Hepatocyte (in vitro differentiated cells): ENCODE results near the gene MTCH1. TPM values are rescaled to one million over a fixed set of nuclear protein-coding genes. Genes with fewer than 3 reads are reported as not detected.

Experiments used
- DNase-seq: peaks from one replicate; pipeline ENCODE4 v3.0.0-alpha.2; 2016; ENCODE audit warnings: low spot score
- H2AFZ ChIP-seq: fragments of 200-600 bp; sonication (generic); 2 replicates; pipeline ENCODE4 v1.6.0; 2016; ENCODE audit warnings: antibody characterized with exemption, mild to moderate bottlenecking
- H3K27ac ChIP-seq: fragments of 200-600 bp; sonication (generic); 2 replicates; pipeline ENCODE4 v1.5.1; 2016; ENCODE audit warnings: mild to moderate bottlenecking
- H3K27me3 ChIP-seq: fragments of 200-600 bp; sonication (generic); 2 replicates; pipeline ENCODE4 v1.6.1; 2016
- H3K36me3 ChIP-seq: fragments of 200-600 bp; sonication (generic); replicated peaks from 2 replicates; pipeline ENCODE4 v1.5.1; 2016; ENCODE audit warnings: low read depth; ENCODE audit not compliant: insufficient read depth
- H3K4me1 ChIP-seq: fragments of 200-600 bp; sonication (generic); 2 replicates; pipeline ENCODE4 v1.5.1; 2016; ENCODE audit warnings: mild to moderate bottlenecking, moderate library complexity; ENCODE audit not compliant: insufficient read depth
- H3K4me2 ChIP-seq: fragments of 200-600 bp; sonication (generic); 2 replicates; pipeline ENCODE4 v1.6.0; 2016
- H3K4me3 ChIP-seq: fragments of 200-600 bp; sonication (generic); 2 replicates; pipeline ENCODE4 v1.5.1; 2016; ENCODE audit warnings: mild to moderate bottlenecking
- H3K79me2 ChIP-seq: fragments of 200-600 bp; sonication (generic); 2 replicates; pipeline ENCODE4 v1.6.0; 2017; ENCODE audit warnings: mild to moderate bottlenecking
- H3K9me2 ChIP-seq: fragments of 200-600 bp; sonication (generic); replicated peaks from 2 replicates; pipeline ENCODE4 v1.6.0; 2017; ENCODE audit warnings: mild to moderate bottlenecking; ENCODE audit not compliant: insufficient read depth
- H3K9me3 ChIP-seq: fragments of 200-600 bp; sonication (generic); 2 replicates; pipeline ENCODE4 v1.5.1; 2016; ENCODE audit warnings: low read depth, mild to moderate bottlenecking
- H4K20me1 ChIP-seq: fragments of 200-600 bp; sonication (generic); 2 replicates; pipeline ENCODE4 v1.6.0; 2016; ENCODE audit warnings: mild to moderate bottlenecking; ENCODE audit not compliant: insufficient read depth, poor library complexity, severe bottlenecking
- CTCF ChIP-seq: fragments of 200-600 bp; sonication (generic); IDR thresholded peaks from 2 replicates; pipeline ENCODE4 v1.5.1; 2016; ENCODE audit warnings: antibody characterized with exemption, mild to moderate bottlenecking; ENCODE audit not compliant: poor library complexity
- EZH2 ChIP-seq: fragments of 200-600 bp; sonication (generic); IDR thresholded peaks from 2 replicates; pipeline ENCODE4 v1.6.1; 2016; ENCODE audit warnings: antibody characterized with exemption, mild to moderate bottlenecking, borderline replicate concordance
- EZH2phosphoT487 ChIP-seq: fragments of 200-600 bp; sonication (generic); IDR thresholded peaks from one replicate; pipeline ENCODE4 v1.6.1; 2018; ENCODE audit warnings: antibody characterized with exemption, mild to moderate bottlenecking, low read depth, moderate library complexity; ENCODE audit not compliant: unreplicated experiment, severe bottlenecking
- WGBS: methylation state at CpG from one replicate; pipeline ENCODE4 v1.1.6; 2016; ENCODE audit warnings: low lambda C conversion rate; ENCODE audit errors: missing lambda C conversion rate; 5-methylcytosine and 5-hydroxymethylcytosine counted together
- polyA plus RNA-seq: library from polyadenylated mRNA; unstranded; fragments of >200 nt; fragmentation: Nextera tagmentation; extraction: Ambion mirVana; gene quantifications from 2 replicates; pipeline ENCODE4 v1.2.1, GENCODE V29; 2016
- total RNA-seq: library from RNA; depleted of rRNA; stranded (reverse); fragments of >200 nt; gene quantifications from 2 replicates; pipeline ENCODE4 v1.2.3, GENCODE V29; 2014

MTCH1 gene
- total and polyA plus RNA-seq, 2 experiments from 2014 or later: 203 to 395 TPM

- Histone ChIP-seq H3K9me3 (no peaks in the 10 kb centered on the region), H3K9me2 (no peaks in the 10 kb centered on the region), H3K27me3 (no peaks in the 10 kb centered on the region), H2AFZ (no peak overlapping the region), H3K4me1 (peaks cover 5% of the 10 kb centered on the region), H3K27ac (no peak overlapping the region), H3K36me3 (no peaks in the 10 kb centered on the region), H4K20me1 (no peaks in the 10 kb centered on the region), H3K4me3 (no peak overlapping the region), H3K4me2 (no peak overlapping the region), H3K79me2 (no peaks in the 10 kb centered on the region)
- TF ChIP-seq CTCF: no peak
- no peak for TF ChIP-seq EZH2phosphoT487
- TF ChIP-seq EZH2: no peak
- no peak for DNase-seq
- WGBS: 95% methylated on average over 5 of the region's 5 CpGs
These were observed 34.8 kb upstream of the MTCH1 start for GRCh38 chr6:37020812-37021211.

GRCh38 chr6:37020381-37020780 is 34.4 kb upstream of the MTCH1 start:
- no peak overlapping the region for H3K4me2 ChIP-seq
- WGBS: 57% methylated on average over 12 of the region's 12 CpGs
- H3K79me2 ChIP-seq: no peaks in the 10 kb centered on the region
- no peak overlapping the region for H3K4me3 ChIP-seq
- no peaks in the 10 kb centered on the region for H3K27me3 ChIP-seq
- H2AFZ ChIP-seq: no peak overlapping the region
- peak; percentile 44 for DNase-seq
- H3K4me1 ChIP-seq: peaks cover 5% of the 10 kb centered on the region
- TF ChIP-seq EZH2: no peak
- no peak for TF ChIP-seq CTCF
- no peak for TF ChIP-seq EZH2phosphoT487
- H3K27ac ChIP-seq: no peak overlapping the region
- no peaks in the 10 kb centered on the region for H3K9me3 ChIP-seq
- no peaks in the 10 kb centered on the region for H3K9me2 ChIP-seq
- no peaks in the 10 kb centered on the region for H4K20me1 ChIP-seq
- H3K36me3 ChIP-seq: no peaks in the 10 kb centered on the region

- H3K4me3 ChIP-seq: no peak overlapping the region
- no peaks in the 10 kb centered on the region for H3K9me3 ChIP-seq
- H2AFZ ChIP-seq: no peak overlapping the region
- no peaks in the 10 kb centered on the region for H3K36me3 ChIP-seq
- H4K20me1 ChIP-seq: no peaks in the 10 kb centered on the region
- 83% methylated on average over 2 of the region's 2 CpGs for WGBS
- DNase-seq: no peak
- no peaks in the 10 kb centered on the region for H3K79me2 ChIP-seq
- no peak overlapping the region for H3K4me2 ChIP-seq
- no peak overlapping the region for H3K27ac ChIP-seq
- H3K27me3 ChIP-seq: no peaks in the 10 kb centered on the region
- H3K4me1 ChIP-seq: peaks cover 5% of the 10 kb centered on the region
- no peaks in the 10 kb centered on the region for H3K9me2 ChIP-seq
- TF ChIP-seq EZH2phosphoT487: no peak
- TF ChIP-seq EZH2: no peak
- TF ChIP-seq CTCF: no peak
These were observed 33.1 kb upstream of the MTCH1 start for GRCh38 chr6:37019065-37019450.
